T-cell (primary cell): ENCODE data around the gene ITPRIPL2. TPM values are rescaled to one million over a fixed set of nuclear protein-coding genes. Genes with fewer than 3 reads are reported as not detected.

Source experiments
- ATAC-seq, 4 experiments: fragments of 200-7000 bp in 3 of 4; fragments of 150-1000 bp in 1 of 4; cut with Tn5 transposase; replicated peaks in 1 of 4; 1 replicate in 3 of 4; 2 replicates in 1 of 4; pipeline ENCODE4 v1.10.0; 2021; ENCODE audit warnings: moderate library complexity in 3 of 4, mild to moderate bottlenecking in 2 of 4, moderate number of reproducible peaks in 1 of 4
- CTCF ChIA-PET, 2 donors: fragments of 300-600 bp; sonication (Branson Sonifier 250); formaldehyde crosslinking; loops; one replicate each; lab custom pipeline; 2022; ENCODE audit warnings: antibody characterized with exemption in 2 of 2; lab: Charles Lee
- POLR2A ChIA-PET, 2 donors: fragments of 300-600 bp; sonication (Branson Sonifier 250); formaldehyde crosslinking; loops; one replicate each; lab custom pipeline; 2022; ENCODE audit warnings: antibody characterized with exemption in 2 of 2; lab: Charles Lee
- DNase-seq, 35 experiments: peaks; one replicate each; pipeline versions ENCODE4 v3.0.0 to v3.0.0-alpha.2; 2013 to 2023
- H3K27ac ChIP-seq: one replicate; pipeline ENCODE4 v1.5.1; 2013; ENCODE audit warnings: low read length
- H3K27me3 ChIP-seq, 2 experiments: replicated peaks in 1 of 2; 1 replicate in 1 of 2; 2 replicates in 1 of 2; pipeline versions ENCODE4 v1.6.1 to v1.7.0; 2013; ENCODE audit warnings: low read length in 1 of 2, mixed read lengths in 1 of 2; ENCODE audit not compliant: control insufficient read depth in 2 of 2, insufficient read depth in 2 of 2; ENCODE audit errors: extremely low read depth in 1 of 2
- H3K36me3 ChIP-seq, 2 donors: 1 replicate in 1 of 2; 2 replicates in 1 of 2; pipeline versions ENCODE4 v1.6.1 to v1.7.0; 2013; ENCODE audit warnings: low read length in 1 of 2; ENCODE audit not compliant: control insufficient read depth in 2 of 2, insufficient read depth in 1 of 2; ENCODE audit errors: extremely low read depth in 1 of 2
- H3K4me1 ChIP-seq, 2 experiments: 1 replicate in 1 of 2; 2 replicates in 1 of 2; pipeline versions ENCODE4 v1.6.1 to v1.7.0; 2013; ENCODE audit warnings: low read length in 2 of 2, mixed read lengths in 1 of 2; ENCODE audit not compliant: insufficient read depth in 2 of 2, control insufficient read depth in 1 of 2; ENCODE audit errors: extremely low read depth in 1 of 2
- H3K4me3 ChIP-seq, 2 donors: 1 replicate in 1 of 2; 2 replicates in 1 of 2; pipeline versions ENCODE4 v1.5.1 to v1.7.0; 2013; ENCODE audit warnings: mild to moderate bottlenecking in 2 of 2, low read length in 1 of 2, moderate library complexity in 1 of 2; ENCODE audit not compliant: control insufficient read depth in 1 of 2; ENCODE audit errors: extremely low read depth in 1 of 2
- H3K9me3 ChIP-seq: 2 replicates; pipeline ENCODE4 v1.7.0; 2013
- H3K27ac Mint-ChIP-seq, 2 donors: one replicate each; pipeline ENCODE4 v1.8.0; 2020 to 2021; ENCODE audit warnings: mild to moderate bottlenecking in 2 of 2, mixed read lengths in 2 of 2
- H3K27me3 Mint-ChIP-seq, 2 donors: one replicate each; pipeline ENCODE4 v1.8.0; 2021 to 2022; ENCODE audit warnings: mixed read lengths in 2 of 2
- H3K36me3 Mint-ChIP-seq: one replicate; pipeline ENCODE4 v1.8.0; 2021; ENCODE audit warnings: mixed read lengths
- H3K4me1 Mint-ChIP-seq, 3 donors: one replicate each; pipeline ENCODE4 v1.8.0; 2020 to 2022; ENCODE audit warnings: mixed read lengths in 3 of 3, mild to moderate bottlenecking in 1 of 3
- H3K4me3 Mint-ChIP-seq, 3 donors: one replicate each; pipeline ENCODE4 v1.8.0; 2020 to 2022; ENCODE audit warnings: mild to moderate bottlenecking in 3 of 3, mixed read lengths in 3 of 3, moderate library complexity in 3 of 3
- H3K9me3 Mint-ChIP-seq, 3 donors: one replicate each; pipeline ENCODE4 v1.8.0; 2020 to 2022; ENCODE audit warnings: mixed read lengths in 3 of 3
- WGBS: methylation state at CpG from one replicate; pipeline ENCODE4 v1.1.5; 2013; ENCODE audit warnings: missing lambda C conversion rate; ENCODE audit not compliant: insufficient coverage; 5-methylcytosine and 5-hydroxymethylcytosine counted together
- total RNA-seq, 35 experiments: library from RNA in 6 of 35; stranded (reverse) in 6 of 35; fragments of 120-200 nt in 1 of 35; gene quantifications; one replicate each; pipeline versions ENCODE4 v1.2.1 to v1.2.4 and lab custom pipeline; 2013 to 2026

Gene ITPRIPL2
- total RNA-seq, 5 donors from 2014 or later (not counting 1 experiment from before 2014, with no cell fraction given), result 0.53 to 2.7 (median 1.7) TPM

DNA sequence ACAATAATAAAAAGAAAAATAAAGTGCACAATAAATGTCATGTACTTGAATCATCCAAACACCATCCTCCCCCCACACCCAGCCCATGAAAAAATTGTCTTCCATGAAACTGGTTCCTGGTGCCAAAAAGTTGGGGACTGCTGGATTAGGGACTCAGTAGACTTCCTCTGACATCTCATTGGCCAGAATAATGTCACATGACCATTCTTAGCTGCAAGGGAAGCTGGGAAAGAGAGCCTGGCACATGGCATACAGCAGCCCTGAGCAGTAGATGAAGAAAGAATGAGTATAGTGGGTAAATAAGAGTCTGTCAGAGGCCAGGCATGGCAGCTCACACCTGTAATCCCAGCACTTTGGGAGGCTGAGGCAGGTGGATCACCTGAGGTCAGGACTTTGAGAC, 12.5 kb downstream of the ITPRIPL2 start:
- CTCF ChIA-PET, result no interaction called here

DNA sequence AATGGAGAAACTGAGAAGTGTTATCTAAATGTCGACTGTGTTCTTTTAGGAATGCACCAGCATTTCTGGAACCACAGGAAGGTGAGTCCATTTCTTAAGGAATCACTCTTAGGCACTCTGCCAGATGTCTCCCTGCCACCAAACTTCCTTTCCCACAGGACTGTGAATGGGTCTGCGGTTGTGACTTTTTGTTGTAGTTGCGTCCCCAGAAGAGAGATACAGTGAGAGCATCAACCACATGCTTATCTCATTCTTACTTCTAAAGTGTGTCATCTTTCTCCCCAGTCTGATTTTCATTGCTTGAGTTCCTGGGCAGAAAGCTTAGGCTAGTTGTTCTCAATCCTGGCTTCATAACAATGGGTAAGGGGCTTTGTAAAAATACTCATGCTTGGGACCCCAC, 13.4 kb downstream of the ITPRIPL2 start:
- DNase-seq, result peak in 1 of 35 experiments; percentile 17
- no CpG with 5 or more reads among the region's 3 CpGs for WGBS

More for the DNA sequence above, 12.5 kb downstream of the ITPRIPL2 start:
- no peak for DNase-seq
- no peak overlapping the region for H3K27ac Mint-ChIP-seq
- H3K4me1 Mint-ChIP-seq, result peaks cover 9 to 16% (median 14%) of the 10 kb centered on the region in 3 donors
- peaks cover 0 to 3% of the 10 kb centered on the region in 2 donors for H3K27me3 Mint-ChIP-seq
- Histone ChIP-seq H3K4me3 (no peak overlapping the region), H3K27ac (no peak overlapping the region), H3K36me3 (no peaks in the 10 kb centered on the region), H3K9me3 (no peaks in the 10 kb centered on the region), H3K4me1 (peaks cover 0 to 17% of the 10 kb centered on the region in 2 experiments), H3K27me3 (no peaks in the 10 kb centered on the region)
- no peaks in the 10 kb centered on the region for H3K36me3 Mint-ChIP-seq
- POLR2A ChIA-PET, result no interaction called here
- no peak overlapping the region for H3K4me3 Mint-ChIP-seq
- no peak for ATAC-seq
- H3K9me3 Mint-ChIP-seq, result peaks cover 0 to 3% (median 0%) of the 10 kb centered on the region in 3 donors

DNA sequence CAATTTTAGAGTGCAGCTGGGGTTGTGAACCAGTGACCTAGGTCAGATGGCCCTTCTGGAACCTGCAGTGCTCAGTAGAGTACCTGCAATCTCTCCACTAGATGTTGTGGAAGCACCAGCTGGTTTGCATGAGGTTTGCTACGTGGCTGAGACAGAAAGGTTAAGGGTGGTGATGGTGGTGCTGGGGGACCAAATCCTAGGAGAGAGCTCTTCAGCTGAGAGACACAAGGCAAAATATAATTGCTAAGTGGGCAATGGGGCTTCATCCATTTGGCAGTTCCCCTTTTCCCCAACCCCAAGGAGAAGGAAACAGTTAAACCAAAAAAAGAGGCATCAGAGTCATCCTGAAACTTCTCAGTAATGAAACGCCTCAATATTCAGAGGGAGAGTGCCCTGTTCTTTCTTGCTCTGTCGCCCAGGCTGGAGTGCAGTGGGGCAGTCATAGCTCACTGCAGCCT, 13.9 kb downstream of the ITPRIPL2 start:
- peaks cover 0 to 17% of the 10 kb centered on the region in 2 experiments for H3K4me1 ChIP-seq
- no peaks in the 10 kb centered on the region for H3K36me3 Mint-ChIP-seq
- DNase-seq, result no peak
- H3K9me3 Mint-ChIP-seq, result peaks cover 0 to 3% (median 0%) of the 10 kb centered on the region in 3 donors
- no peaks in the 10 kb centered on the region for H3K36me3 ChIP-seq
- peaks cover 0 to 3% of the 10 kb centered on the region in 2 donors for H3K27me3 Mint-ChIP-seq
- no peak overlapping the region for H3K4me3 ChIP-seq
- no peaks in the 10 kb centered on the region for H3K9me3 ChIP-seq
- peaks cover 10 to 18% (median 15%) of the 10 kb centered on the region in 3 donors for H3K4me1 Mint-ChIP-seq
- H3K4me3 Mint-ChIP-seq, result no peak overlapping the region
- ChIA-PET POLR2A (no interaction called here), CTCF (no interaction called here)
- ATAC-seq, result no peak
- WGBS, result 38% methylated on average over 2 of the region's 3 CpGs
- no peaks in the 10 kb centered on the region for H3K27me3 ChIP-seq
- no peak overlapping the region for H3K27ac Mint-ChIP-seq
- H3K27ac ChIP-seq, result no peak overlapping the region

More for the DNA sequence above, 13.4 kb downstream of the ITPRIPL2 start:
- H3K27me3 Mint-ChIP-seq, result peaks cover 0 to 3% of the 10 kb centered on the region in 2 donors
- no peak for ATAC-seq
- ChIA-PET CTCF (no interaction called here), POLR2A (no interaction called here)
- H3K4me3 Mint-ChIP-seq, result no peak overlapping the region
- no peak overlapping the region for H3K27ac Mint-ChIP-seq
- no peaks in the 10 kb centered on the region for H3K27me3 ChIP-seq
- H3K9me3 ChIP-seq, result no peaks in the 10 kb centered on the region
- H3K27ac ChIP-seq, result no peak overlapping the region
- H3K4me1 ChIP-seq, result peaks cover 0 to 17% of the 10 kb centered on the region in 2 experiments
- H3K4me3 ChIP-seq, result no peak overlapping the region
- peaks cover 0 to 3% (median 0%) of the 10 kb centered on the region in 3 donors for H3K9me3 Mint-ChIP-seq
- no peaks in the 10 kb centered on the region for H3K36me3 ChIP-seq
- H3K36me3 Mint-ChIP-seq, result no peaks in the 10 kb centered on the region
- peaks cover 10 to 18% (median 15%) of the 10 kb centered on the region in 3 donors for H3K4me1 Mint-ChIP-seq

- Histone ChIP-seq H3K27ac (no peak overlapping the region), H3K9me3 (no peaks in the 10 kb centered on the region), H3K36me3 (no peaks in the 10 kb centered on the region), H3K4me1 (peaks cover 0 to 17% of the 10 kb centered on the region in 2 experiments), H3K4me3 (no peak overlapping the region), H3K27me3 (no peaks in the 10 kb centered on the region)
- no peak overlapping the region for H3K27ac Mint-ChIP-seq
- peaks cover 10 to 18% (median 15%) of the 10 kb centered on the region in 3 donors for H3K4me1 Mint-ChIP-seq
- H3K4me3 Mint-ChIP-seq, result no peak overlapping the region
- ATAC-seq (no peak), DNase-seq (no peak)
- H3K9me3 Mint-ChIP-seq, result peaks cover 0 to 3% (median 0%) of the 10 kb centered on the region in 3 donors
- ChIA-PET POLR2A (no interaction called here), CTCF (no interaction called here)
- 76% methylated on average over 2 of the region's 7 CpGs for WGBS
- H3K36me3 Mint-ChIP-seq, result no peaks in the 10 kb centered on the region
- H3K27me3 Mint-ChIP-seq, result peaks cover 0 to 3% of the 10 kb centered on the region in 2 donors
These were observed 14.9 kb downstream of the ITPRIPL2 start for GRCh38 chr16:19128454-19129200.

DNA sequence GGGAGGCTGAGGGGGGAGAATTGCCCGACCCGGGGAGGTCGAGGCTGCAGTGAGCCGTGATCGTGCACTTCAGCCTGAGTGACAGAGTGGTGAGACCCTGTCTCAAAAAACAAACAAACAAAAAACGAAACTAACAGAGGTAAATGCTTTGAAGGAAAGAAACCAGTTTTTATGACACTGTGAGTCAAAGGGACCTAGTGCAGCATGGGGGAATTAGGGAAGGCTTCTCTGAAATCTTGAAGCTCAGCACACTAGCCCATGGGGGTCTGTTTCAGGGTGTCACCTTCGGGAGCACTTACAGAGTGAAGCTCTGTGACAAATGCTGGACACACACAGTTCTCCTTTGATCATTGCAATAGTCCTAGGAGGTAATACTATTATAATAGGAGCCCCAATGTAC, 16.6 kb downstream of the ITPRIPL2 start:
- no peak for ATAC-seq
- WGBS, result no CpG with 5 or more reads among the region's 7 CpGs
- ChIA-PET POLR2A (no interaction called here), CTCF (interaction anchor here in 1 of 2 donors (0.9 kb wide), 1 partner anchor 15 kb away, joined by 3 read pairs; no protein-coding TSS in a partner anchor)
- Mint-ChIP-seq H3K36me3 (no peaks in the 10 kb centered on the region), H3K4me3 (no peak overlapping the region), H3K4me1 (peaks cover 10 to 18% (median 15%) of the 10 kb centered on the region in 3 donors), H3K27ac (no peak overlapping the region), H3K9me3 (no peaks in the 10 kb centered on the region), H3K27me3 (no peaks in the 10 kb centered on the region)
- H3K9me3 ChIP-seq, result no peaks in the 10 kb centered on the region
- no peaks in the 10 kb centered on the region for H3K27me3 ChIP-seq
- peaks cover 0 to 17% of the 10 kb centered on the region in 2 experiments for H3K4me1 ChIP-seq
- no peak overlapping the region for H3K27ac ChIP-seq
- no peaks in the 10 kb centered on the region for H3K36me3 ChIP-seq
- DNase-seq, result no peak
- no peak overlapping the region for H3K4me3 ChIP-seq

- Histone ChIP-seq H3K4me1 (peaks cover 0 to 17% of the 10 kb centered on the region in 2 experiments), H3K27ac (no peak overlapping the region), H3K36me3 (no peaks in the 10 kb centered on the region), H3K27me3 (peaks cover 0 to 6% of the 10 kb centered on the region in 2 experiments), H3K4me3 (no peak overlapping the region), H3K9me3 (no peaks in the 10 kb centered on the region)
- Mint-ChIP-seq H3K27ac (no peak overlapping the region), H3K27me3 (peaks cover under 1% of the 10 kb centered on the region in 2 donors), H3K36me3 (no peaks in the 10 kb centered on the region), H3K4me3 (peak overlapping the region in 1 of 3 donors; percentile 4), H3K4me1 (peaks cover 10 to 18% (median 15%) of the 10 kb centered on the region in 3 donors), H3K9me3 (no peaks in the 10 kb centered on the region)
- no peak for DNase-seq
- ChIA-PET CTCF (interaction anchor here in 1 of 2 donors (0.9 kb wide), 1 partner anchor 14 kb away, joined by 3 read pairs; no protein-coding TSS in a partner anchor), POLR2A (no interaction called here)
- no peak for ATAC-seq
- 52% methylated on average over 6 of the region's 11 CpGs for WGBS
These were observed 17.4 kb downstream of the ITPRIPL2 start for GRCh38 chr16:19130852-19131824.
